ENCODE measurements around the gene GID8. TPM values are rescaled to one million over a fixed set of nuclear protein-coding genes. Genes with fewer than 3 reads are reported as not detected.

Gene GID8
- total RNA-seq, 1 donor from 2014 or later: 45.0 TPM

DNA sequence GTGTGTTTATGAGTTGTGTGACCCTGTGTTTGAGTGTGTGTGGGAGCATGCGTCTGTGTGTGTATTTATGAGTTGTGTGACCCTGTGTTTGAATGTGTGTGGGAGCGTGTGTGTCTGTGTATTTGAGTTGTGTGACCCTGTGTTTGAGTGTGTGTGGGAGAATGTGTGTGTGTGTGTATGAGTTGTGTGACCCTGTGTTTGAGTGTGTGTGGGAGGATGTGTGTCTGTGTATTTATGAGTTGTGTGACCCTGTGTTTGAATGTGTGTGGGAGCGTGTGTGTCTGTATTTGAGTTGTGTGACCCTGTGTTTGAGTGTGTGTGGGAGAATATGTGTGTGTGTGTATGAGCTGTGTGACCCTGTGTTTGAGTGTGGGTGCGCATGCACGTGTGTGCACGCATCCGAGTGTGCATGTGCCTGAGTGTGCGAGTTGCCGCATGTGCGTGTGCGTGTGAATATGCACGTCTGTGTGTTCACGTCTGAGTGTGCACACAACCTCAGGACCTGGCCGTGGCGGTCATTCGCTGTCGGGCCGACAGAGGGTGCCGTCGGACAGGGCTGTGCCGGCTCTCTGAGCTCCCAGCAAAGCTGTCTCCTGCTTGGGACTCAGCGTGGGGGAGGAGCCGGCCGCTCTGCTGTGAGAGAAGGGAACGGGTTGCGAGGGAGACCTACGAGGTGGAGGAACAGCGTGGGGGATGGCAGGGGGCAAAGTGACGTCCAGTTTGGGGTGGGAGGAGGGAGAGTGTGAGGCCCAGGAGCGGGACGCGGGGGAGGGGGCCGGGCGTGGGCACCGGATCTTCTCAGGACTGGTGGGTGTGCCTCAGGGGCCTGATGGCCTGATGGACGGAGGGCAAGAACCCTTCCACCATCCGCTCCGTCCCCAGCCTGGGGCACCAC is 34.2 kb downstream of the GID8 start:
- TF ChIP-seq, protein P1, sequence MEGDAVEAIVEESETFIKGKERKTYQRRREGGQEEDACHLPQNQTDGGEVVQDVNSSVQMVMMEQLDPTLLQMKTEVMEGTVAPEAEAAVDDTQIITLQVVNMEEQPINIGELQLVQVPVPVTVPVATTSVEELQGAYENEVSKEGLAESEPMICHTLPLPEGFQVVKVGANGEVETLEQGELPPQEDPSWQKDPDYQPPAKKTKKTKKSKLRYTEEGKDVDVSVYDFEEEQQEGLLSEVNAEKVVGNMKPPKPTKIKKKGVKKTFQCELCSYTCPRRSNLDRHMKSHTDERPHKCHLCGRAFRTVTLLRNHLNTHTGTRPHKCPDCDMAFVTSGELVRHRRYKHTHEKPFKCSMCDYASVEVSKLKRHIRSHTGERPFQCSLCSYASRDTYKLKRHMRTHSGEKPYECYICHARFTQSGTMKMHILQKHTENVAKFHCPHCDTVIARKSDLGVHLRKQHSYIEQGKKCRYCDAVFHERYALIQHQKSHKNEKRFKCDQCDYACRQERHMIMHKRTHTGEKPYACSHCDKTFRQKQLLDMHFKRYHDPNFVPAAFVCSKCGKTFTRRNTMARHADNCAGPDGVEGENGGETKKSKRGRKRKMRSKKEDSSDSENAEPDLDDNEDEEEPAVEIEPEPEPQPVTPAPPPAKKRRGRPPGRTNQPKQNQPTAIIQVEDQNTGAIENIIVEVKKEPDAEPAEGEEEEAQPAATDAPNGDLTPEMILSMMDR (IDR thresholded peaks at IDR 0.05; ENCODE audit: unreplicated experiment): peak; percentile 62
- H3K4me1 Mint-ChIP-seq (ENCODE audit: unreplicated experiment): peaks cover 4% of the 10 kb centered on the region
- no peak overlapping the region for H3K27ac Mint-ChIP-seq (ENCODE audit: unreplicated experiment)
- H3K4me3 Mint-ChIP-seq (ENCODE audit: unreplicated experiment): peak overlapping the region; percentile 52
- H3K27me3 Mint-ChIP-seq (ENCODE audit: unreplicated experiment): peaks cover 23% of the 10 kb centered on the region
- peaks cover 8% of the 10 kb centered on the region for H3K36me3 Mint-ChIP-seq (ENCODE audit: low read depth, unreplicated experiment)
- no peaks in the 10 kb centered on the region for H3K9me3 Mint-ChIP-seq (ENCODE audit: unreplicated experiment)
- peak; percentile 94 for DNase-seq (ENCODE audit: low spot score)

DNA sequence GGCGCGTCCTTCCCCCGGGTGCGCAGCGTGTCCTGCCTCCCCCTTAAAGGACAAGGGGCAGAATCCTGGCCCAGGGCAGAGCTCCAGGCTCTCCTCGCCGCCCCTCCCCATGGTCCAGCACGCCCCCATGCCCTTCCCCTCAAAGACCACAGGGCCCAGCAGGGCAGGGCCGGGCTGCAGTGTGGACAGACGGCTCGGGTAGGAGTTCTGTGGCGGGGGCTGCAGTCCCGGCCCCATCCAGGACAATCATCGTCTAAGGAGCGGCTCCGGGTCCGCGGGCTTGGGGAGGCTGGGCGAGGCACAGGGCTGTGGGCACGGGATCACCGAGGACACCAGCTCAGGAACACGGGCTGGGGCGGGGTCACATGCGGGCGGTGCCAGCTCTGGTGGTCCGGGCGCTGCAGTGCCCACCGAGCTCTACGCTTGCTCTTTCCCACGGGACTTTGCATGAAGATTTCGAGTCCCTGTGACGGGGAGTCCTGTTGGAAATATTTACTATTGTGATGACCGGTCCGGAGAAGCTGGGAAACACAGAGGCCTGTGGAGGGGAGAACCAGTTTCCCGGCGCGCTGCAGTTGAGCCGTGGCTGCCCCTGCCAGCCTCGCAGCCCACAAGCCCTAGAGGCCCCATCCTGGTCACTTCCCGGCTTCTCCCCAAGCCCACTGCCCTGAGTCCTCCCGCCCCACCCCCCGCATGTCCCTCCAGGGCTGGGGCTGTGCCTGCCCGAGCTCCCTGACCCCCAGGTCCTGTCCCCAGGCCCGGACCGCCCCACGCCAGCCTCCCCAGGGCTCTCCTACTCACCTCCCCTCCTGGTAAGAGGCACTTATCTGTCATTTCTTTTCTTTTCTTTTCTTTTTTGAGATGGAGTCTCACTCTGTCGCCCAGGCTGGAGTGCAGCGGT is 35.1 kb downstream of the GID8 start:
- Mint-ChIP-seq H3K4me3 (ENCODE audit: unreplicated experiment) (no peak overlapping the region), H3K4me1 (ENCODE audit: unreplicated experiment) (peaks cover 4% of the 10 kb centered on the region), H3K27me3 (ENCODE audit: unreplicated experiment) (peaks cover 23% of the 10 kb centered on the region), H3K27ac (ENCODE audit: unreplicated experiment) (no peak overlapping the region), H3K36me3 (ENCODE audit: low read depth, unreplicated experiment) (peaks cover 8% of the 10 kb centered on the region), H3K9me3 (ENCODE audit: unreplicated experiment) (no peaks in the 10 kb centered on the region)
- TF ChIP-seq, protein P1 (IDR thresholded peaks at IDR 0.05; ENCODE audit: unreplicated experiment): no peak
- no peak for DNase-seq (ENCODE audit: low spot score)

DNA sequence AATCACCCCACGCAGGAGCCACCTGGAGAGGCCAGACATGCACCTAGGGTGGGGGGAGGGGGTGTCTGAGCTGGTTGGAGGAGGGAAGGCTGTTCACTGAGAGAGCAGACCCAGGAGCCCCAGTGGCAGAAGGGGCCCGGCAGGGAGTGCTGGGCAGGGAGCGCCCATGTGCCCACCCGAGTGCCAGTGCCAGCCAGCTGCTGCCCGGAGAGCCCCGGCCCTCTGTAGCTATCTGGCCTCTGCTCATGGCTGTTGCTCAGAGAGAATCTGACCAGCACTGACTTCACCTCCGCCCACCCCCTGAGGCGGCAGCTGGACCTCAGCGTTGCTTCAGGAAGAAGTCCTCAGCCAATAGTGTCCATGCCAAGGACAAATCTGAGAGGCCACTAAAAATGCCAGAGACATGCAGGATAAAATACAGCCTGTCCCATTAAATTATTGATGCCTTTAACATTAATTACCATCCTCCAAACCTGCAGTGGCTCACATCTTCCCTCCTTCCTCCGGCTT is 37.4 kb downstream of the GID8 start:
- no peak for DNase-seq (ENCODE audit: low spot score)
- peaks cover 4% of the 10 kb centered on the region for H3K4me1 Mint-ChIP-seq (ENCODE audit: unreplicated experiment)
- H3K27me3 Mint-ChIP-seq (ENCODE audit: unreplicated experiment): peaks cover 23% of the 10 kb centered on the region
- TF ChIP-seq, protein P1 (IDR thresholded peaks at IDR 0.05; ENCODE audit: unreplicated experiment): no peak
- peaks cover 6% of the 10 kb centered on the region for H3K36me3 Mint-ChIP-seq (ENCODE audit: low read depth, unreplicated experiment)
- H3K27ac Mint-ChIP-seq (ENCODE audit: unreplicated experiment): no peak overlapping the region
- H3K4me3 Mint-ChIP-seq (ENCODE audit: unreplicated experiment): no peak overlapping the region
- no peaks in the 10 kb centered on the region for H3K9me3 Mint-ChIP-seq (ENCODE audit: unreplicated experiment)

DNA sequence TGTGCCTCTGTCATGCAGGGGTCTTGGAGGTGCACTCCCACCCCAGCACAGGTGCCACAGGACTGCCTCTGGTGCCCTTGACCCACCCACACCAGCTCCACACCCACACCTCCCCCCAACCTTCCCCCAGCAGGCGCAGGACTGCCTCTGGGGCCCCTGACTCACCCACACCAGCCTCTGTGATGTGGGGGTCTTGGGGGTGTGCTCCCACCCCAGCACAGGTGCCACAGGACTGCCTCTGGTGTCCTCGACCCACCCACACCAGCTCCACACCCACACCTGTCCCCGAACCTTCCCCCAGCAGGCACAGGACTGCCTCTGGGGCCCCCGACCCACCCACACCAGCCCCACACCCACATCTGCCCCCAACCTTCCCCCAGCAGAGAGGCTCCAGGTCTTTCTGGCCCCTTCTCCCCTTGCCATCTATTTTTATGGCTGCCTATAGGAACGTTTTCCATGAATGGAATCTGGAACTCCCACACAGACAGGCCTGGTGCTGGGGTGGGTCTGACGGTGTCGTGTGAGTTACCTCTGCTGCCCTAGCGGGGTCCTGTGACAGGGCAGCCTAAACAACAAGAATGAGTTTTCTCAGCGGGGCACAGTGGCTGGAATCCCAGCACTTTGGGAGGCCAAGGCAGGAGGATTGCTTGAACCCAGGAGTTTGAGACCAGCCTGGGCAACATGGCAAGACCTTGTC is 38.0 kb downstream of the GID8 start:
- Mint-ChIP-seq H3K4me3 (ENCODE audit: unreplicated experiment) (no peak overlapping the region), H3K4me1 (ENCODE audit: unreplicated experiment) (peaks cover 4% of the 10 kb centered on the region), H3K27ac (ENCODE audit: unreplicated experiment) (no peak overlapping the region), H3K9me3 (ENCODE audit: unreplicated experiment) (no peaks in the 10 kb centered on the region), H3K36me3 (ENCODE audit: low read depth, unreplicated experiment) (peaks cover 6% of the 10 kb centered on the region), H3K27me3 (ENCODE audit: unreplicated experiment) (peaks cover 23% of the 10 kb centered on the region)
- no peak for DNase-seq (ENCODE audit: low spot score)
- TF ChIP-seq, protein P1 (IDR thresholded peaks at IDR 0.05; ENCODE audit: unreplicated experiment): no peak
